A549 (cell line): Measurements from ENCODE around the gene ZNF536.

Experiments
- FOSL2 ChIP-seq, 2 experiments: fragments of 450-650 bp in 1 of 2; fragments of >200 bp in 1 of 2; sonication (Bioruptor Twin) in 1 of 2; formaldehyde crosslinking; IDR thresholded peaks; 2 replicates each; pipeline versions ENCODE4 v1.5.0 to v1.6.1; 2016 to 2020; ENCODE audit warnings: mild to moderate bottlenecking in 1 of 2, moderate library complexity in 1 of 2
- RFX5 ChIP-seq: fragments of 450-650 bp; IDR thresholded peaks from 2 replicates; pipeline ENCODE4 v1.7.1; 2014; ENCODE audit warnings: antibody characterized with exemption, mild to moderate bottlenecking, moderate library complexity
- SREBF2 ChIP-seq: fragments of 450-650 bp; IDR thresholded peaks from 2 replicates; pipeline ENCODE4 v1.6.1; 2014; ENCODE audit warnings: mild to moderate bottlenecking, moderate library complexity
- TF ChIP-seq, protein P1 (sequence below): fragments of >200 bp; sonication (Bioruptor Twin); formaldehyde crosslinking; IDR thresholded peaks from 3 replicates; pipeline ENCODE4 v1.5.1; 2016
- TF ChIP-seq, protein P2 (sequence below): fragments of 200-600 bp; sonication (generic); IDR thresholded peaks from 2 replicates; pipeline ENCODE4 v1.6.1; 2016; ENCODE audit warnings: antibody characterized with exemption, mild to moderate bottlenecking, moderate library complexity

DNA sequence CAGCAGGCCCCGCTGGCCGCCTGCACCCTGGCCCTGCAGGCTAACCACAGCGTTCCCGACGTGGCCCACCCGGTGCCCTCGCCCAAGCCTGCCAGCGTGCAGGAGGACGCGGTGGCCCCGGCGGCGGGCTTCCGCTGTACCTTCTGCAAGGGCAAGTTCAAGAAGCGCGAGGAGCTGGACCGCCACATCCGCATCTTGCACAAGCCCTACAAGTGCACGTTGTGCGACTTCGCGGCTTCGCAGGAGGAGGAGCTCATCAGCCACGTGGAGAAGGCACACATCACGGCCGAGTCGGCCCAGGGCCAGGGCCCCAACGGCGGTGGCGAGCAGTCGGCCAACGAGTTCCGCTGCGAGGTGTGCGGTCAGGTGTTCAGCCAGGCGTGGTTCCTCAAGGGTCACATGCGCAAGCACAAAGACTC is 72.1 kb downstream of the ZNF536 start:
- TF ChIP-seq FOSL2 (IDR thresholded peaks at IDR 0.05) (no peak), FOSL2 (CRISPR knock-in tag; IDR thresholded peaks at IDR 0.05) (no peak), SREBF2 (no peak), RFX5 (no peak)
- TF ChIP-seq, protein P1, sequence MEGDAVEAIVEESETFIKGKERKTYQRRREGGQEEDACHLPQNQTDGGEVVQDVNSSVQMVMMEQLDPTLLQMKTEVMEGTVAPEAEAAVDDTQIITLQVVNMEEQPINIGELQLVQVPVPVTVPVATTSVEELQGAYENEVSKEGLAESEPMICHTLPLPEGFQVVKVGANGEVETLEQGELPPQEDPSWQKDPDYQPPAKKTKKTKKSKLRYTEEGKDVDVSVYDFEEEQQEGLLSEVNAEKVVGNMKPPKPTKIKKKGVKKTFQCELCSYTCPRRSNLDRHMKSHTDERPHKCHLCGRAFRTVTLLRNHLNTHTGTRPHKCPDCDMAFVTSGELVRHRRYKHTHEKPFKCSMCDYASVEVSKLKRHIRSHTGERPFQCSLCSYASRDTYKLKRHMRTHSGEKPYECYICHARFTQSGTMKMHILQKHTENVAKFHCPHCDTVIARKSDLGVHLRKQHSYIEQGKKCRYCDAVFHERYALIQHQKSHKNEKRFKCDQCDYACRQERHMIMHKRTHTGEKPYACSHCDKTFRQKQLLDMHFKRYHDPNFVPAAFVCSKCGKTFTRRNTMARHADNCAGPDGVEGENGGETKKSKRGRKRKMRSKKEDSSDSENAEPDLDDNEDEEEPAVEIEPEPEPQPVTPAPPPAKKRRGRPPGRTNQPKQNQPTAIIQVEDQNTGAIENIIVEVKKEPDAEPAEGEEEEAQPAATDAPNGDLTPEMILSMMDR, result no peak
- TF ChIP-seq, protein P2, sequence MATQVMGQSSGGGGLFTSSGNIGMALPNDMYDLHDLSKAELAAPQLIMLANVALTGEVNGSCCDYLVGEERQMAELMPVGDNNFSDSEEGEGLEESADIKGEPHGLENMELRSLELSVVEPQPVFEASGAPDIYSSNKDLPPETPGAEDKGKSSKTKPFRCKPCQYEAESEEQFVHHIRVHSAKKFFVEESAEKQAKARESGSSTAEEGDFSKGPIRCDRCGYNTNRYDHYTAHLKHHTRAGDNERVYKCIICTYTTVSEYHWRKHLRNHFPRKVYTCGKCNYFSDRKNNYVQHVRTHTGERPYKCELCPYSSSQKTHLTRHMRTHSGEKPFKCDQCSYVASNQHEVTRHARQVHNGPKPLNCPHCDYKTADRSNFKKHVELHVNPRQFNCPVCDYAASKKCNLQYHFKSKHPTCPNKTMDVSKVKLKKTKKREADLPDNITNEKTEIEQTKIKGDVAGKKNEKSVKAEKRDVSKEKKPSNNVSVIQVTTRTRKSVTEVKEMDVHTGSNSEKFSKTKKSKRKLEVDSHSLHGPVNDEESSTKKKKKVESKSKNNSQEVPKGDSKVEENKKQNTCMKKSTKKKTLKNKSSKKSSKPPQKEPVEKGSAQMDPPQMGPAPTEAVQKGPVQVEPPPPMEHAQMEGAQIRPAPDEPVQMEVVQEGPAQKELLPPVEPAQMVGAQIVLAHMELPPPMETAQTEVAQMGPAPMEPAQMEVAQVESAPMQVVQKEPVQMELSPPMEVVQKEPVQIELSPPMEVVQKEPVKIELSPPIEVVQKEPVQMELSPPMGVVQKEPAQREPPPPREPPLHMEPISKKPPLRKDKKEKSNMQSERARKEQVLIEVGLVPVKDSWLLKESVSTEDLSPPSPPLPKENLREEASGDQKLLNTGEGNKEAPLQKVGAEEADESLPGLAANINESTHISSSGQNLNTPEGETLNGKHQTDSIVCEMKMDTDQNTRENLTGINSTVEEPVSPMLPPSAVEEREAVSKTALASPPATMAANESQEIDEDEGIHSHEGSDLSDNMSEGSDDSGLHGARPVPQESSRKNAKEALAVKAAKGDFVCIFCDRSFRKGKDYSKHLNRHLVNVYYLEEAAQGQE, result no peak
